Hematopoietic multipotent progenitor cell treated with erythropoietin and hydrocortisone succinate and interleukin-3 and kit ligand, for 6 days (in vitro differentiated cells): Measurements from ENCODE around the gene ZNF473.
"Not testable (repeated sequence)": the region's sequence is repeated elsewhere in the genome, so short reads cannot be mapped to it uniquely, and the experiment has no call there.

Experiments
- DNase-seq: peaks from one replicate; pipeline ENCODE4 v3.0.0-alpha.2; 2015

The ZNF473 gene

DNA sequence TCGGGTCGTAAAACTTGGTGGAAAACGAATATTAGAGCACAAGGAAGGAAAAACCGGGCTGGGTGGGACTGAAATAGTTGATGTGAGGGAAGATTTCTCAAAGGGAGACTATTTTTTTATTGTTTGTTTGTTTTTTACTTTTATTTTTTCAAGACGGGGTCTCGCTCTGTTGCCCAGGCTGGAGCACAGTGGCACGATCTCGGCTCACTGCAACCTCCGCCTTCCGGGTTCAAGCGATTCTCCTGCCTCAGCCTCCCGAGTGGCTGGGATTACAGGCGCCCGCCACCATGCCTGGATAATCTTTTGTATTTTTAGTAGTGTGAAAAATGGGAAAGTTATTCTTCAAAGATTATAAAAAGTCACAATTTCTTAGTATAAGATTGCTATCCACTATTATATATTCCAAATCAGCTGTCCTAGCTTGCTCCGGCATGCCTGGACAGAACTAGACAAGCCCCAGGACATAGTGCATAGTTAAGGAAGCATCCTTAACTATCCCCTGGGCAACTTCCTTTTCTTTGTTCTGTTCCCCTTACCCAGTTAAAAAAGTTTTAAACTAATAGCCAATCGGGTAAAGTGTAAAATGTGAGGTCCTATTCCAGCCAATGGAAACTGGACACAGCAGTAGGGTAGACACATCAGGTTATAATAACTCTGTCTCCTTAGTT is 25.6 kb downstream of the ZNF473 start:
- DNase-seq: not testable (repeated sequence)

DNA sequence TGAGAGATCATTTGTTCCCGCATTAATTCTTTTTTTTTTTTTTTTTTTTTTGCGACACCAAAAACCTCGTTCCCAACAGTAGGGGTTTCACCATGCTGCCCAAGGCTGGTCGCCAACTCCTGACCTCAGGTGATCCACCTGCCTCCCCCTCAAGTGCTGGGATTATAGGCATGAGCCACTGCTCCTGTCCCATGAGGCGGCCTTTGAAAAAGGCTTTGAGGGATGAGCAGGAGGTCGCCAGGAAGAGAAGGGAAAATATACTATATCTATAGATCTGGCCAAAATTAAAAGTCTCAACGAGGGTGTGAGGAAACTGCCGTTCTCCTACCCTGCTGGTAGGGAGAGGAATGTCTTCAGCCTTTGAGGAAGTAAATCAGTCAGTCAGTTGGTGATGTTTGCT is 26.2 kb downstream of the ZNF473 start:
- no peak for DNase-seq

GRCh38 chr19:50053119-50053518 is 27.3 kb downstream of the ZNF473 start:
- DNase-seq: no peak

GRCh38 chr19:50058425-50058824 is 32.6 kb downstream of the ZNF473 start:
- DNase-seq: no peak

DNA sequence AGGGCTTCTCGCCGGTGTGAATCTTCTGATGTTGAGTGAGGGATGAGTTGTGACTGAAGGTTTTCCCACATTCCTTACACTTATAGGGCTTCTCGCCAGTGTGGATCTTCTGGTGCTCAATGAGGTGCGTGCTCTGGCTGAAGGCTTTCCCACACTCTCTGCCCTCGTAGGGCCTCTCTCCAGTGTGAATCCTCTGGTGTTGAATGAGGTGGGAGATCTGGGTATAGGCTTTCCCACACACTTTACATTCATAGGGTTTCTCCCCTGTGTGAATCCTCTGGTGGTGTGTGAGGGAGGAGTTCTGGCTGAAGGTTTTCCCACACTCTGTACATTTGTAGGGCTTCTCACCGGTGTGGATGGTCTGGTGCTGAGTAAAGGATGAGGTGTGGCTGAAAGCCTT is 33.2 kb downstream of the ZNF473 start:
- no peak for DNase-seq

GRCh38 chr19:50060107-50060506 is 34.3 kb downstream of the ZNF473 start:
- no peak for DNase-seq

- DNase-seq: no peak
Observed at GRCh38 chr19:50061650-50062049, 35.8 kb downstream of the ZNF473 start.

DNA sequence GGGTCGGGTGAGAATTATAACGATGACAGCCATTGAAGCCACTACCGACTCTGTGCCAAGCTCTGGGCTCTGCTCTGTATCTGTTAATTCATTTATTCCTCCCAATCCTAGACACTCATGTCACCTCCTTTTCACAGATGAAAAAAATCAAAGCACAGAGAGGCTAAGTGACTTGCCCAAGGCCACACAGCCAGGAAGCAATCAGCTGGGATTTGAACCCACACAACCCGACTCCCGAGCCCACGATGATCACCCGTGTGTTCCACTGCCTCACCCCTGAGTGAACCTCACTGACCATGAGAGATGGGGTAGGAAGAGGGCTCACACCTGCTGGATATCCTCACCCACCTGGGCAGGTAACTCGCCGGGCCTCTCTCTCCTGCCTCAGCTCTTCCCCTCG is 40.1 kb downstream of the ZNF473 start:
- DNase-seq: no peak

DNA sequence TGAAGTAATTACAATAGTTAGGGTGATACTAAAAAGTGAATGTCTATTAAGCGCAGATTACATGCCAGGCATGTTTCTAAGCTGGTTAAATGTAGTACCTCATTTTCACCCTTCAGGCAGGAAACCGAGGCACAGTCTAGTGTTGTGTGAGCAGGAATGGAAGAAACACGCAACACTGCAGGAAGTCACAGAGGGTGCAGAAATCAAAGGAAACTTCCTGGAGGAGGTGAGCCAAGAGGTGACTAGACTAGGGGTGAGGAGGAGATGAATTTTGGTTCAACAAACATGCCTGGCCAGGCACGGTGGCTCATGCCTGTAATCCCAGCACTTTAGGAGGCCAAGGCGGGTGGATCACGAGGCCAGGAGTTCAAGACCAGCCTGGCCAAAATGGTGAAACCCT is 41.8 kb downstream of the ZNF473 start:
- no peak for DNase-seq

DNA sequence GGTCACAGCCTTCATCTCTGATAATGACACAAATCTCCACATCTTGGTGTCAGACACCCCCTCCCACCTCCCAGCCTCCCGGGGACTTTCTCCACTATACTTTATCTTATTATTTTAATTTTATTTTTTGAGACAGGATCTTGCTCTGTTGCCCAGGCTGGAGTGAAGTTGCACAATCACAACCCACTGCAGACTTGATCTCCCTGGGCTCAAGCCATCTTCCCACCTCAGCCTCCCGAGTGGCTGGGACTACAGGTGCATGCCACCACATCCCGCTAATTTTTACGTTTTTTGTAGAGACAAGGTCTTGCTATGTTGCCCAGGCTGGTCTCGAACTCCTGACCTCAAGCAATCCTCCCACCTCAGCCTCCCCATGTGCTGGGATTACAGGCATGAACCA is 42.6 kb downstream of the ZNF473 start:
- DNase-seq: not testable (repeated sequence)

DNA sequence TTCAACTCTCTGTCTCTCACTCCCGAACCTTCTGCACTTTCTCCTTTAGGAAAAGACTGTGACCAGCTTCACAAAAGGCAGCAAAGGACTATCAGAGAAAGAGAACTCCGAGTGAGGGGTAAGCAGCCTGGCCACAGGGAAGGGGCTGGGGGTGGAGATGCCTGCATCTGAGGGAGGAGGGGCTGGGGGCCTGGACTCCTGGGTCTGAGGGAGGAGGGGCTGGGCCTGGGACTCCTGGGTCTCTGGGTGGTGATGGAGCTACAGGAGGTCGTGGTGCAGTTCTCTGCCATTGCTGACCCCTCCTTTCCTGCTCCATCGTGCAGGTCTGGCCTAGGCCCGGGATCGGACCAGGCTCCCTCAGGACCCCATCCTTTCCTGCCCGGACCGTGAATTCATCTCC is 49.3 kb downstream of the ZNF473 start:
- DNase-seq: not testable (repeated sequence)

DNA sequence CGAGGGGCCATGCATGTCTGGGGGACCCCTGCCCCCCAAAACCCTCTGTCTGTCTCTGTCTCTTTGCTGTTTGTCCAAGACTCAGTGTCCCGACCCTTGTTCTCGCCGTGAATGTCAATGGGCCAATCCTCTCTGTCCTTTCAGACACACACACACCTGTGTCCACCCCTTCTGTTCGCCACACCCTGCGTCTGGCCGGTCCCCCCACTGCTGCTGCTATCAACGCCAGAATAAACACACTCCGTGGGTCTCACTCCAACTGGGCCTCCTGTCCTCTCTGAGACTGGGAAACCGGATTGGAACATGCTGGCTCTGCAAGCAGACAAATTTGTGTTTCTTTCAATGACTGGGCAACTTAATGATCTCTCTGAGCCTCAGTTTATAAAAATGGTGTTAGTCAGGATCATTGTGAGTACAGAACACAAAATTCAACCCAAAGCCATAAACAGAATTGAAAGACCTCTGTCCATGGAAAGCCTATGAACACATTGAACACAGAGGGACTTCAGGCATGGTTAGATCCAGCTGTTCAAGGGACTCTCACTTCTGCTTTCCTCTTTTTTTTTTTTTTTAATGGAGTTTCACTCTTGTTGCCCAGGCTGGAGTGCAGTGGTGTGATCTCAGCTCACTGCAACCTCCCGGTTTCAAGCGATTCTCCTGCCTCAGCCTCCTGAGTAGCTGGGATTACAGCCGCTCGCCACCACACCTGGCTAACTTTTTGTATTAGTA is 50.0 kb downstream of the ZNF473 start:
- DNase-seq: not testable (repeated sequence)

DNA sequence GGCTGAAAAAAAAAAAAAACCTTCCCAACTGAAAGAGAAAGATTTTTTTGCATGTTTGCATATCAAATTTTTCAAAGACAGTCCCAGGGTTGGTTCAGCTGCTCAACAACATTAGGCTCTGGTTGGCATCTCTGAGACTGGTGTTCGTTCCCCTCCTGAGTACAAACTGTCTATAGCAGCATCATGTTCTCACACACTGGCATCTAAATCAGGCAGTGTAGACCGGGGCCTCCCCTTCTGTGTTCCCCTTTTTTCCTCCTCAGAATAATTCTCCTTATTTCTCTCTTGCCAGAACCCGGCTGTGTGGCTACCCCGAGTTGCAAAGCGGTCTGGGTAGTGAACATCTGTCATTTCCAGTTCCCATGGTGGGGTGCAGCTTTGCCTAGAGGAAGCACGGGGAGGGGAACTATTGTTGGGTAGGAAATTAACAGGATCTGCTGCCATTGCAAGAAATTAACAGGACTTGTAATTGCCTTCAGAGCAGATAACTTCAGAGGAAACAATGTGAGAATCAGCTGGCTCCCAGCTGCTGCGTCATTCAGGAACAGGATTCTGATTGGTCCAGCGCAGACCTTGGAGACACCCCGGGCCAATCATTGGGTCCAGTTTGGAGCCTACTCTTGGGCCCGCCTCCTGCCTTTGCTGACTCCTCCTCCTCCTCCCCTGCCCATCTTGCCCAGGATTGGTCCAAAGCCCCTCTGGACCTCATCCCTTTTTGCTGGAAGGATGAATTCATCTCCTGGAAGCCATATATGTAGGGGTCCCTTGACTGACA is 51.0 kb downstream of the ZNF473 start:
- not testable (repeated sequence) for DNase-seq

- not testable (repeated sequence) for DNase-seq
Observed at GRCh38 chr19:50079014-50079413, 53.2 kb downstream of the ZNF473 start.

DNA sequence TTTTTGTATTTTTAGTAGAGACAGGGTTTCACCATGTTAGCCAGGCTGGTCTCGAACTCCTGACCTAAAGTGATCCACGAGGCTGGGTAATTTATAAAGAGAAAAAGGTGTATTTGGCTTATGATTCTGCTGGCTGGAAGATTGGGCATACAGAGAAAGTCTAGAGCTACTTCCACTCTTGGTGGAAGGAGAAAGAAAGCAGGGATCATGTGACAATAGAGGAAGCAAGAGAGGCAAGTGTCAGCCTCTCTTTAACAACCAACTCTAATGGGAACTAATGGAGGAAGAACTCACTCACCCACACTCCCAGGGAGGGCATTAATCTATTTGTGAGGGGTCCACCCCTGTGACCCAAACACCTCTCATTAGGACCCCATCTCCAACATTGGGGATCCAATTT is 58.6 kb downstream of the ZNF473 start:
- not testable (repeated sequence) for DNase-seq

GRCh38 chr19:50087153-50087552 is 61.3 kb downstream of the ZNF473 start:
- not testable (repeated sequence) for DNase-seq

GRCh38 chr19:50090706-50091105 is 64.9 kb downstream of the ZNF473 start:
- DNase-seq: peak; percentile 14

GRCh38 chr19:50091786-50092185 is 66.0 kb downstream of the ZNF473 start:
- not testable (repeated sequence) for DNase-seq

GRCh38 chr19:50092597-50092996 is 66.8 kb downstream of the ZNF473 start:
- not testable (repeated sequence) for DNase-seq

DNA sequence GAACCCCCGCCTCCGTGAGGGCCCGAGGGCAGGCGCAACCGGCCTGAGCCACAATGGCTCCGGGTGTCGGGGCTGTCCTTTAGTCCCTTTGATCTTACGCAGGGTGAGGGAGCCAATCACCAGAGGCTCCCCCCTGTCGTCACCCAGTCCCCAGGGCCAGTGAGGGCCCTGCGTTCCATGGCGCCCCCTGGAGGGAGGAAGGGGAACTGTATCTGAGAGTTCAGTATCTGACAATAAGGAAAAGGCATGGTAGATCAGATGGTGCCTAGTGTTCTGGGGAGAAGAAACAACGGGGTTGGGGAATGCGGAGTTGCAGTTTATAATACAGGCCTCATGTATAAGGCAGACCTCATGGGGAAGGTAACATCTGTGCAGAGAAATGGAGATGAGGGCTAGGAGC is 72.1 kb downstream of the ZNF473 start:
- not testable (repeated sequence) for DNase-seq

DNA sequence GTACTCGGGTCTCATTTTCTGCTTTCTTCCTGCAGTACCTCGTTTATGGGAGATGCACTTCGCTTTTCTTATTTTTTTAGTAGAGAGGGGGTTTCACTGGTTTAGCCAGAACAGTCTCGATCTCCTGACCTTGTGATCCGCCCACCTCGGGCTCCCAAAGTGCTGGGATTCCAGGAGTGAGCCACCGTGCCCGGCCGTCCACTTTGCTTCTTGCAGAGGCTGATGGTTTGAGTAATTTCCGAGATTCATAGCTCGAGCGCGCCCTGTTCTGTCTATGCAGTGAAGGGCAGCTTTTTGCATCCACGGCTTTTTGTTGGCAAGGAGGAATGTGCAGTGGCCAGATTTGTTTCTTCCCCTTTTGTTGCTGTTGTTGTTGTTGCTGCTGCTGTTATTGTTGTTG is 73.1 kb downstream of the ZNF473 start:
- not testable (repeated sequence) for DNase-seq

DNA sequence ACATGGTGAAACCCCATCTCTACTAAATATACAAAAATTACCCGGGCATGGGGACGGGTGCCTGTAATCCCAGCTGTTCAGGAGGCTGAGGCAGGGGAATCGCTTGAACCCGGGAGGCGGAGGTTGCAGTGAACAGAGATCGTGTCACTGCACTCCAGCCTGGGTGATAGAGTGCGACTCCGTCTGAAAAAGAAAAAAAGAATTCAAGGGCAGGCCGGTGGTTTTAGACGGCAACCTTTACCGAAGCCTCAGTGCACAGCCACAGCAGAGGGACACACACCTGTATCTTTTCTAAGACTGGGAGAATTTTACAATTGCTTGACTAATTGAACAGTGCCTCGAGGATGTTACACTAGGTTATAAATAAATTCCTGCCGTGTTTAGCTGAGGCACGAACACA is 73.9 kb downstream of the ZNF473 start:
- not testable (repeated sequence) for DNase-seq

DNA sequence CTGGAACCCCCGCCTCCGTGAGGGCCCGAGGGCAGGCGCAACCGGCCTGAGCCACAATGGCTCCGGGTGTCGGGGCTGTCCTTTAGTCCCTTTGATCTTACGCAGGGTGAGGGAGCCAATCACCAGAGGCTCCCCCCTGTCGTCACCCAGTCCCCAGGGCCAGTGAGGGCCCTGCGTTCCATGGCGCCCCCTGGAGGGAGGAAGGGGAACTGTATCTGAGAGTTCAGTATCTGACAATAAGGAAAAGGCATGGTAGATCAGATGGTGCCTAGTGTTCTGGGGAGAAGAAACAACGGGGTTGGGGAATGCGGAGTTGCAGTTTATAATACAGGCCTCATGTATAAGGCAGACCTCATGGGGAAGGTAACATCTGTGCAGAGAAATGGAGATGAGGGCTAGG is 75.1 kb downstream of the ZNF473 start:
- not testable (repeated sequence) for DNase-seq
